GM12873 (cell line): Measurements from ENCODE around the gene DCUN1D2.

Experiments
- CTCF ChIP-seq: IDR thresholded peaks from 2 replicates; pipeline ENCODE4 v1.5.1; 2012; ENCODE audit warnings: low read depth, mild to moderate bottlenecking, moderate library complexity, low read length, control low read depth; ENCODE audit not compliant: insufficient read depth; ENCODE audit errors: missing control alignments

Gene DCUN1D2

DNA sequence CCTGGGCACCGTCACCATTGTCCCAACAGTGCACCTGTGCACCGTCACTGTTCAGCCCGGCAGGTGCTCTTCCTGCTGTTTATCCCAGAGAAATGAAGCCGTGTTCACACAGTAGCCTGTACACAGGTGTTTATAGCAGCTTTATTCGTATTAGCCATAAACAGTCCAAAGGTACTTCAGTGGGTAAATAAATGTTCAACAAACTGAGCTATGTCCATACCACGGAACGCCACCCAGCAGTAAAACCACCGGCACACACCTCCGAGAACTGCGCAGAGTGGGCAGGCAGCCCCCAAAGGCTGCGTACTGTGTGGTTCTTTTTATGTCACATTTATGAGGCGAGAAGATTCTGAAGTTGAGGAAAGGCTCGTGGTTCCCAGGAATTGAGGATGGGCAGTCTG lies 44.9 kb upstream of the DCUN1D2 start:
- no peak for TF ChIP-seq CTCF

DNA sequence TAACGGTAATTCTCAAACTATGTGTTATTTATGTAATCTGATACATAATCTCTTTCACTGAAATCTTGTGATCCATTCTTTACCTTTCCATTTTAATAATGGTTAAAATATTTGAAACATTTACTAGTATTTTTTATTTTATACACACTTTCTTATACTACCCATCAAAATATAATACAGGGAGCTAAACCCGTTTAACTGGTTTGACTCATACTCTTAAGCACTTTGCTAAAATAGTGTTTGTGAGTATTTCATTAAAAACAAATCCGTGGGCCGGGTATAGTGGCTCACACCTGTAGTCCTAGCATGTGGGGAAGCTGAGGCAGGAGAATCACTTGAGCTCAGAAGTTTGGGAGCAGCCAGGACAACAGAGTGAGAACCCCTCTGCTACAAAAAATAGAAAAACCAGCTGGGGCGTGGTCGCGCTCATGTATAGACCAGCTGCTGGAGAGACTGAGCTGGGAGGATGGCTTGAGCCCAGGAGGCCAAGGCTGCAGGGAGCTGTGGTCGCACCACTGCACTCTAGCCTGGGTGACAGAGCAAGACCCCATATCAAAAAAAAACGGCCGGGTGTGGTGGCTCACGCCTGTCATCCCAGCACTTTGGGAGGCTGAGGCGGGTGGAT lies 43.8 kb upstream of the DCUN1D2 start:
- no peak for TF ChIP-seq CTCF

GRCh38 chr13:113533161-113533840 lies 42.8 kb upstream of the DCUN1D2 start:
- no peak for TF ChIP-seq CTCF

GRCh38 chr13:113532156-113532806 lies 41.8 kb upstream of the DCUN1D2 start:
- TF ChIP-seq CTCF: no peak

DNA sequence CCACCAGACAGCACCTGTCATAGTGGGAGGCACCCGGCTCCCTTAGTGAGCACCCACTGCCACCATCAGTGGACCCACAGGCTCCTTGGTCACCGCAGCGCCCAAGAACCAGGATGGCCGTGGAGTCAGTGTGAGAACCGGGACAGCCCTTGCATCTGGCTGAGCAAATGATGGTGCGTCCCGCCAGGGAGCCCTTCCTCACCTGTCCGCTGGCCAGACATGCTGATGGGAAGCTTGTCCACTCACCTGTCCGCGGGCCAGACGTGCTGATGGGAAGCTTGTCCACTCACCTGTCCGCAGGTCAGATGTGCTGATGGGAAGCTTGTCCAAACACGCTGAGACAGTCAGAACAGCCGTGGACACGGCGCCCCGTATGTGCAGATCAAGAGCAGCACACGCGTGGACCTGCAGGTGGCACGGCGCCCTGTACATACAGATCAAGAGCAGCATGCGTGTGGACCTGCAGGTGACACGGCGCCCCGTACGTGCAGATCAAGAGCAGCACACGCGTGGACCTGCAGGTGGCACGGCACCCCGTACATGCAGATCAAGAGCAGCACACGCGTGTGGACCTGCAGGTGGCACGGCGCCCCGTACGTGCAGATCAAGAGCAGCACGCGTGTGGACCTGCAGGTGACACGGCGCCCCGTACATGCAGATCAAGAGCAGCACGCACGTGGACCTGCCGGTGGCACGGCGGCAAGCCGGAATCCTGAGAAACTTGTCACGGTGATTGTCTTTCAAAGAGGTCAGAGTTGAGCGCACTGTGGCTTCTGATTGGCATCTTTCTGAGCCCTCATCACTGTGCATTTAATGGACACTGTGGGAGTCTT lies 40.7 kb upstream of the DCUN1D2 start:
- no peak for TF ChIP-seq CTCF

GRCh38 chr13:113528813-113529180 lies 38.3 kb upstream of the DCUN1D2 start:
- no peak for TF ChIP-seq CTCF
